ENCODE data around the gene OR2L8. TPM values are rescaled to one million over a fixed set of nuclear protein-coding genes. Genes with fewer than 3 reads are reported as not detected.
"Not testable (repeated sequence)": the region's sequence is repeated elsewhere in the genome, so short reads cannot be mapped to it uniquely, and the experiment has no call there.

The OR2L8 gene
- not detected for total RNA-seq

- POLR2A ChIA-PET: no interaction called here
These were observed at the start of gene OR2L8 for GRCh38 chr1:247948558-247948957. TSS of gene OR2L8 (plus strand) at chr1:247948858. CDS start at chr1:247948858, 0 bp downstream.

GRCh38 chr1:247904122-247904521, 44.5 kb upstream of the OR2L8 start:
- POLR2A ChIA-PET: no interaction called here
- CTCF ChIA-PET: no interaction called here

More at GRCh38 chr1:247948558-247948957, at the start of gene OR2L8:
- CTCF ChIA-PET: no interaction called here

GRCh38 chr1:247905181-247905580, 43.5 kb upstream of the OR2L8 start:
- CTCF ChIA-PET: no interaction called here
- POLR2A ChIA-PET: no interaction called here

GRCh38 chr1:247905910-247906503, 42.7 kb upstream of the OR2L8 start:
- POLR2A ChIA-PET: no interaction called here
- CTCF ChIA-PET: no interaction called here

GRCh38 chr1:247906504-247907047, 42.1 kb upstream of the OR2L8 start:
- ChIA-PET CTCF (no interaction called here), POLR2A (no interaction called here)

GRCh38 chr1:247908766-247909165, 39.9 kb upstream of the OR2L8 start:
- ChIA-PET CTCF (no interaction called here), POLR2A (no interaction called here)

GRCh38 chr1:247913786-247914185, 34.9 kb upstream of the OR2L8 start:
- POLR2A ChIA-PET: no interaction called here
- CTCF ChIA-PET: no interaction called here

GRCh38 chr1:247914941-247915662, 33.6 kb upstream of the OR2L8 start:
- ChIA-PET POLR2A (no interaction called here), CTCF (no interaction called here)

GRCh38 chr1:247919952-247920351, 28.7 kb upstream of the OR2L8 start, which contains the start of gene OR2T8:
TSS of gene OR2T8 (plus strand) at chr1:247920252. CDS start at chr1:247921018, 766 bp downstream.
- ChIA-PET CTCF (no interaction called here), POLR2A (no interaction called here)

- ChIA-PET CTCF (no interaction called here), POLR2A (no interaction called here)
These were observed 24.7 kb upstream of the OR2L8 start for GRCh38 chr1:247923941-247924340.

GRCh38 chr1:247924868-247925267, 23.8 kb upstream of the OR2L8 start, which contains the start of gene OR2AJ1:
TSS of gene OR2AJ1 (plus strand) at chr1:247924889. CDS start at chr1:247933769, 8,880 bp downstream.
- ChIA-PET POLR2A (no interaction called here), CTCF (no interaction called here)

GRCh38 chr1:247933989-247934388, 14.7 kb upstream of the OR2L8 start:
- CTCF ChIA-PET: no interaction called here

GRCh38 chr1:247935781-247936180, 12.9 kb upstream of the OR2L8 start:
- POLR2A ChIA-PET: no interaction called here
- CTCF ChIA-PET: no interaction called here

More at GRCh38 chr1:247933989-247934388, 14.7 kb upstream of the OR2L8 start:
- POLR2A ChIA-PET: no interaction called here

- POLR2A ChIA-PET: no interaction called here
- CTCF ChIA-PET: no interaction called here
These were observed 12.2 kb upstream of the OR2L8 start for GRCh38 chr1:247936415-247936814.

GRCh38 chr1:247936965-247937734, 11.5 kb upstream of the OR2L8 start:
- POLR2A ChIA-PET, CTCF ChIA-PET: not testable (repeated sequence)

- POLR2A ChIA-PET: no interaction called here
- CTCF ChIA-PET: no interaction called here
These were observed 6.0 kb upstream of the OR2L8 start for GRCh38 chr1:247942624-247943023.

GRCh38 chr1:247953408-247953807, 4.8 kb downstream of the OR2L8 start:
- POLR2A ChIA-PET: no interaction called here
- CTCF ChIA-PET: no interaction called here

GRCh38 chr1:247961791-247962190, 13.1 kb downstream of the OR2L8 start:
- CTCF ChIA-PET: no interaction called here

GRCh38 chr1:247962911-247963588, 14.4 kb downstream of the OR2L8 start:
- ChIA-PET CTCF (no interaction called here), POLR2A (no interaction called here)

More at GRCh38 chr1:247961791-247962190, 13.1 kb downstream of the OR2L8 start:
- POLR2A ChIA-PET: no interaction called here

- CTCF ChIA-PET: no interaction called here
- POLR2A ChIA-PET: no interaction called here
These were observed 16.3 kb downstream of the OR2L8 start, which contains the start of gene OR2AK2 for GRCh38 chr1:247964933-247965332. TSS of gene OR2AK2 (plus strand) at chr1:247965233. CDS start at chr1:247965377, 144 bp downstream.
